PC-9 (cell line): Measurements from ENCODE around the gene VANGL2. TPM values are rescaled to one million over a fixed set of nuclear protein-coding genes. Genes with fewer than 3 reads are reported as not detected.

Source experiments
- BruUV-seq: library from RNA; stranded (reverse); fragments of 400-500 nt; replicated peaks from 2 replicates; lab custom pipeline; 2021; lab: Mats Ljungman, UMichigan
- CTCF ChIA-PET: fragments of 300-600 bp; sonication (Branson Sonifier 250); formaldehyde crosslinking; loops from one replicate; lab custom pipeline; 2022; ENCODE audit warnings: antibody characterized with exemption; lab: Charles Lee
- POLR2A ChIA-PET: fragments of 300-600 bp; sonication (Branson Sonifier 250); formaldehyde crosslinking; loops from one replicate; lab custom pipeline; 2022; ENCODE audit warnings: antibody characterized with exemption; ENCODE audit not compliant: unreplicated experiment; lab: Charles Lee
- DNase-seq, 2 experiments: peaks; one replicate each; pipeline versions ENCODE4 v3.0.0 to v3.0.0-alpha.2; 2015 to 2022; ENCODE audit warnings: mixed read lengths in 1 of 2
- H2AFZ ChIP-seq: fragments of 200-600 bp; sonication (generic); 2 replicates; pipeline ENCODE4 v1.8.1; 2017; ENCODE audit warnings: antibody characterized with exemption
- H3F3A ChIP-seq: fragments of 200-600 bp; sonication (generic); 2 replicates; pipeline ENCODE4 v1.8.1; 2017; ENCODE audit warnings: antibody characterized with exemption, mild to moderate bottlenecking, low read depth; ENCODE audit not compliant: insufficient read depth
- H3K27ac ChIP-seq: fragments of 200-600 bp; sonication (generic); 2 replicates; pipeline ENCODE4 v1.6.1; 2016; ENCODE audit warnings: mixed run types
- H3K27me3 ChIP-seq: fragments of 200-600 bp; sonication (generic); 2 replicates; pipeline ENCODE4 v1.6.1; 2016; ENCODE audit warnings: low read depth, mixed run types; ENCODE audit not compliant: insufficient read depth
- H3K36me3 ChIP-seq: fragments of 200-600 bp; sonication (generic); 2 replicates; pipeline ENCODE4 v1.6.1; 2016; ENCODE audit warnings: low read depth, mixed run types
- H3K4me1 ChIP-seq: fragments of 200-600 bp; sonication (generic); replicated peaks from 2 replicates; pipeline ENCODE4 v1.6.1; 2016; ENCODE audit warnings: mixed run types; ENCODE audit not compliant: insufficient read depth
- H3K4me2 ChIP-seq: fragments of 200-600 bp; sonication (generic); 2 replicates; pipeline ENCODE4 v1.6.1; 2017; ENCODE audit warnings: mixed run types
- H3K4me3 ChIP-seq: fragments of 200-600 bp; sonication (generic); 2 replicates; pipeline ENCODE4 v1.6.1; 2016; ENCODE audit warnings: mixed run types
- H3K79me2 ChIP-seq: fragments of 200-600 bp; sonication (generic); 2 replicates; pipeline ENCODE4 v1.6.1; 2017; ENCODE audit warnings: low read depth, mixed run types
- H3K9me2 ChIP-seq: fragments of 200-600 bp; sonication (generic); 2 replicates; pipeline ENCODE4 v1.8.1; 2017; ENCODE audit warnings: mild to moderate bottlenecking; ENCODE audit not compliant: insufficient read depth
- H3K9me3 ChIP-seq: fragments of 200-600 bp; sonication (generic); 2 replicates; pipeline ENCODE4 v1.8.1; 2016; ENCODE audit warnings: low read depth; ENCODE audit not compliant: insufficient read depth
- H4K20me1 ChIP-seq: fragments of 200-600 bp; sonication (generic); 2 replicates; pipeline ENCODE4 v1.8.1; 2017; ENCODE audit not compliant: insufficient read depth
- EZH2 ChIP-seq: fragments of 200-600 bp; sonication (generic); IDR thresholded peaks from 2 replicates; pipeline ENCODE4 v1.8.0; 2017; ENCODE audit warnings: antibody characterized with exemption, low read depth
- intact Hi-C: fragments of 100-400 bp; cut with micrococcal nuclease; formaldehyde crosslinking; loops from one replicate; pipeline ENCODE4 v1.10.0; 2022; ENCODE audit not compliant: unreplicated experiment
- total RNA-seq: library from RNA; stranded (reverse); gene quantifications from 2 replicates; pipeline ENCODE4 v1.2.3, GENCODE V29; 2021
- TF ChIP-seq, protein P1 (sequence below): fragments of 200-600 bp; sonication (generic); conservative IDR thresholded peaks from 2 replicates; pipeline ENCODE4 v1.6.1; 2017; ENCODE audit warnings: mixed run types, antibody characterized with exemption, mild to moderate bottlenecking, moderate library complexity

Gene VANGL2
- total RNA-seq, 1 experiment from 2014 or later, result 12.4 TPM

DNA sequence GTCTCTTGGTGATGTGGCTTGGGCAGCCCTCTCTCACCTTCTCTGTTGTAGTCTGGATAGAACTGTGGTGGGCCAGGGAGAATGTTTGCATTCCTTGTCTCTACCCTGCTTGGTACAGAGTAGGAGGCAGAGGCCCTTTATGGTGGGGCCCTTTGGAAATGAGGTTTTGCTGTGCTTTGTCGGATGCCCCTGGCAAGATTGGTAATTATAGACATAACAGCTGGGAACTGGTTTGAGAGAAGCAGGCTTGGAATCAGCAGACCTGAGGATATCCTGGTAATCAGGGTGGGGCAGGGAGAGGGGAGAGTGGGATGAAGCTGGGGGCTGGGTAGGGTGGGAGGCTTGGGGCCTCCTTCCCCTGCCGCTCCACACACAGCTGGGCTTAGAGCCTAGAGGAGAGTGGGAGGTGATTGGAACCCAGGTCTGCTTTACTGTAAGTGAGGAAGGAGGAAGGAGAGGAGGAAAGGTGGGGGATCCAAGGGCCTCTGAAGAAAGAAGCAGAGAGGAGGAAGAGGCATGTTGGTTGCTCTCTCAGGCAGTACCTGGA, 5.0 kb downstream of the VANGL2 start:
- Histone ChIP-seq H3K79me2 (no peaks in the 10 kb centered on the region), H2AFZ (no peak overlapping the region), H3K36me3 (no peaks in the 10 kb centered on the region), H3K4me3 (no peak overlapping the region), H3K9me3 (no peaks in the 10 kb centered on the region), H3F3A (no peaks in the 10 kb centered on the region), H4K20me1 (no peaks in the 10 kb centered on the region), H3K4me1 (peaks cover 12% of the 10 kb centered on the region), H3K27me3 (peaks cover 24% of the 10 kb centered on the region), H3K27ac (no peak overlapping the region), H3K4me2 (no peak overlapping the region), H3K9me2 (no peaks in the 10 kb centered on the region)
- CTCF ChIA-PET, result no interaction called here
- DNase-seq, result no peak
- TF ChIP-seq EZH2, result no peak
- TF ChIP-seq, protein P1, sequence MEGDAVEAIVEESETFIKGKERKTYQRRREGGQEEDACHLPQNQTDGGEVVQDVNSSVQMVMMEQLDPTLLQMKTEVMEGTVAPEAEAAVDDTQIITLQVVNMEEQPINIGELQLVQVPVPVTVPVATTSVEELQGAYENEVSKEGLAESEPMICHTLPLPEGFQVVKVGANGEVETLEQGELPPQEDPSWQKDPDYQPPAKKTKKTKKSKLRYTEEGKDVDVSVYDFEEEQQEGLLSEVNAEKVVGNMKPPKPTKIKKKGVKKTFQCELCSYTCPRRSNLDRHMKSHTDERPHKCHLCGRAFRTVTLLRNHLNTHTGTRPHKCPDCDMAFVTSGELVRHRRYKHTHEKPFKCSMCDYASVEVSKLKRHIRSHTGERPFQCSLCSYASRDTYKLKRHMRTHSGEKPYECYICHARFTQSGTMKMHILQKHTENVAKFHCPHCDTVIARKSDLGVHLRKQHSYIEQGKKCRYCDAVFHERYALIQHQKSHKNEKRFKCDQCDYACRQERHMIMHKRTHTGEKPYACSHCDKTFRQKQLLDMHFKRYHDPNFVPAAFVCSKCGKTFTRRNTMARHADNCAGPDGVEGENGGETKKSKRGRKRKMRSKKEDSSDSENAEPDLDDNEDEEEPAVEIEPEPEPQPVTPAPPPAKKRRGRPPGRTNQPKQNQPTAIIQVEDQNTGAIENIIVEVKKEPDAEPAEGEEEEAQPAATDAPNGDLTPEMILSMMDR, result no peak
- POLR2A ChIA-PET, result no interaction called here
- no TSS peak for BruUV-seq
- intact Hi-C loops, result no loop called here

DNA sequence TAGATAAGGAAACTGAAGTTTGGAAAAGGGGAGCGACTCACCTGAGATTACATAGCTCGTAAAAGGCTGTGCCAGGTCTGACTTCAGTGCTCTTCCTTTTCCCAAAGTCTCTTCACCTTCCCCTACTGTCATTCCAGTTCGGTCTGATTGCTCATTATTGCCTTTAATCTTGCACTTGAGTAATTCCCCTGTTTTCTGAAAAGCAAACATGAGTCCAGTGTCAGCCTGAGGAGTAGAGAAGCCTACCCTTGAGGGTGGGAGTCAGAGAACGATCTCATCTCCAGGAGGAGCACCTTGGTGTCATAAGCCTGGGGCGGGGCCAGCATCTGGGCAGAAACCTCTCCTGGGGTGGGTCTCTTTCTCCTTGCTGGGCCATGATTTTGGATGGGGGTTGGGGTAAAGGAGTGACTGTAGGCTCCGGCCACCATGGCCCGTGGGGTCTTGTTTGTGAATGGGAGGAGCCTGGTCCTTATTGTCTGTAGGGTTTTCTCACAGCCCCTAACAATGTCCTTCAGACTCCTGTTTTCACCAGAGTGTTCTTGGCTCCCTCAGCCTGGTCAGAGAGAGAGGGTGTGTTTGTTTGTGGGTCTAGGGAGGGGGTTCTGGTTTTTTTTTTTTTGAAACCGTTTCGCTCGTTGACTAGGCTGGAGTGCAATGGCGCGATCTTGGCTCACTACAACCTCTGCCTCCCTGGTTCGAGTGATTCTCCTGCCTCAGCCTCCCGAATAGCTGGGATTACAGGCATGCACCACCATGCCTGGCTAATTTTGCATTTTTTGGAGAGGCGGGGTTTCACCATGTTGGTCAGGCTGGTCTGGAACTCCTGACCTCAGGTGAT, 6.0 kb downstream of the VANGL2 start:
- TF ChIP-seq, protein P1, result no peak
- no peak for TF ChIP-seq EZH2
- no TSS peak for BruUV-seq
- no peaks in the 10 kb centered on the region for H3F3A ChIP-seq
- intact Hi-C loops, result no loop called here
- H3K4me3 ChIP-seq, result no peak overlapping the region
- H2AFZ ChIP-seq, result no peak overlapping the region
- H4K20me1 ChIP-seq, result no peaks in the 10 kb centered on the region
- H3K9me2 ChIP-seq, result no peaks in the 10 kb centered on the region
- H3K4me2 ChIP-seq, result no peak overlapping the region
- CTCF ChIA-PET, result no interaction called here
- H3K9me3 ChIP-seq, result no peaks in the 10 kb centered on the region
- H3K27me3 ChIP-seq, result peaks cover 17% of the 10 kb centered on the region; the same call in 1 of the 2 replicates
- peaks cover 12% of the 10 kb centered on the region for H3K4me1 ChIP-seq
- no peaks in the 10 kb centered on the region for H3K79me2 ChIP-seq
- H3K27ac ChIP-seq, result no peak overlapping the region
- no peak for DNase-seq
- no peaks in the 10 kb centered on the region for H3K36me3 ChIP-seq
- POLR2A ChIA-PET, result no interaction called here

DNA sequence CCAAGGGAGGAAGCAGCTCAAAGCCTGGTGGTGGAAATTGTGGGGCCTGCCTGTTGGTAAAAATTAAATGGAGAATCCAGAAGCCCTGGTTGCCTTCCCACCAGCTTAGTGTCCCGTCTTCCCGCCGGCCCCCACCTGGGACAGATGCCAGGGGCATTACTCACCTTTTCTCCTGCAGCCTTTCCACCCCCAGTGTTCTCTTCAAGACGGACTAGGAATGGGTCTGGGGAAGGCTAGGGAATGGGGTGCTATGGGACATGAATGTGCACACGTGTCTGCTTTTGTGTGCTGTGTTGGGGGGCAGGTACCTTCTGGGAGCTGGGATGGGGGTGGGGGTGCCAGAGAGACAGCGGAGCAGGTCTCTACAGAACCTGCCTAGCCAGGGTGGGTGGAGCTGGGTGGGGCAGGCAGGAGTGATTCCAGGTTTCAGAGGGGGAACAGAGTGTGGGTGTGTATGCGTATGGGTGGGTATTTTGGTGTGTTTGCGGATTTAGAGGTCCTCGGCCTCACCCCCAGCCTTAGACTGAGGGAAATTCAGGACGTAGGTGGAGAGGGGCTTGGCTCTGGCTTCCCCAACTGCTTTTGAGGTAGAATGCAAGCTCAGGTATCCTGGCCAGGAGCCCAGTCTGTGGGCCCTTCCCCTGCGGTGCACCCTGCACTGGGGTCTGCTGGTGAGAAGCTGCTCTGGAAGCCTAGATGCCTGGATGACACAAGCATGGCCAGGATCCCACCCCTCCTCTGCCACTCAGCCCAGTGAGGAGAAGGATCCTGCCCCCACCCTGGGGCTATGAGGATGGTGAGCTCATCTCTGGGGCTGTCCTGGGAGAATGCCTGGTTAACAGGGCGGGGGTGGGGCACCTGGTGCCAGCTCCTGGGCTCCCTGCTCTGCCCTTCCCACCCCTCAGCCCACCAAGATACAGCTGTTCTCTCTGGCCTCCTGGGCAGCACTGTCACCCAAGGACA, 7.8 kb downstream of the VANGL2 start:
- peaks cover 10% of the 10 kb centered on the region; the same call in 1 of the 2 replicates for H3K27me3 ChIP-seq
- H4K20me1 ChIP-seq, result no peaks in the 10 kb centered on the region
- H3K4me3 ChIP-seq, result no peak overlapping the region
- peak in 1 of 2 experiments; percentile 72 for DNase-seq
- H3K9me3 ChIP-seq, result no peaks in the 10 kb centered on the region
- ChIA-PET CTCF (interaction anchor here (0.5 to 2.2 kb wide), 7 partner anchors 8 to 43 kb away, joined by 3 to 11 read pairs (median 4); no protein-coding TSS in a partner anchor), POLR2A (interaction anchor here (0.5 to 0.9 kb wide), 7 partner anchors 24 to 1318 kb away, joined by 3 to 9 read pairs (median 5); no protein-coding TSS in a partner anchor)
- no peaks in the 10 kb centered on the region for H3F3A ChIP-seq
- intact Hi-C loops, result no loop called here
- H3K79me2 ChIP-seq, result no peaks in the 10 kb centered on the region
- H3K4me1 ChIP-seq, result peaks cover 12% of the 10 kb centered on the region
- TF ChIP-seq, protein P1, result no peak
- TF ChIP-seq EZH2, result no peak
- H3K4me2 ChIP-seq, result peak overlapping the region; percentile 32
- no peaks in the 10 kb centered on the region for H3K9me2 ChIP-seq
- no peak overlapping the region for H2AFZ ChIP-seq
- TSS peak; percentile 32 for BruUV-seq
- H3K36me3 ChIP-seq, result no peaks in the 10 kb centered on the region
- no peak overlapping the region for H3K27ac ChIP-seq
